Activated T-cell treated with anti-CD3 and anti-CD28 coated beads, Interleukin-2, amount 50 U/mL, for 4 hours (primary cell): ENCODE measurements around the gene PYGM. TPM values are rescaled to one million over a fixed set of nuclear protein-coding genes. Genes with fewer than 3 reads are reported as not detected.

ENCODE experiments used
- ATAC-seq, 2 donors: fragments of 200-7000 bp; cut with Tn5 transposase; one replicate each; pipeline ENCODE4 v1.10.0; 2021
- DNase-seq: peaks from one replicate; pipeline ENCODE4 v3.0.0-alpha.2; 2020
- H3K27me3 Mint-ChIP-seq: one replicate; pipeline ENCODE4 v1.8.0; 2021; ENCODE audit warnings: low read depth, mixed read lengths
- H3K36me3 Mint-ChIP-seq: one replicate; pipeline ENCODE4 v1.8.0; 2022; ENCODE audit warnings: mixed read lengths; ENCODE audit not compliant: insufficient read depth
- H3K4me1 Mint-ChIP-seq: one replicate; pipeline ENCODE4 v1.8.0; 2021; ENCODE audit warnings: low read depth, mixed read lengths
- H3K4me3 Mint-ChIP-seq: one replicate; pipeline ENCODE4 v1.8.0; 2021; ENCODE audit warnings: mild to moderate bottlenecking, moderate library complexity, mixed read lengths
- H3K9me3 Mint-ChIP-seq: one replicate; pipeline ENCODE4 v1.8.0; 2021; ENCODE audit warnings: mixed read lengths
- total RNA-seq, 3 donors: library from RNA; stranded (reverse); gene quantifications; one replicate each; pipeline ENCODE4 v1.2.1, GENCODE V29; 2021

The PYGM gene
- total RNA-seq, 3 donors from 2014 or later: 1.7 to 2.7 (median 2.1) TPM

GRCh38 chr11:64796757-64797541 is 37.2 kb upstream of the PYGM start:
- H3K27me3 Mint-ChIP-seq: no peaks in the 10 kb centered on the region
- DNase-seq (no peak), ATAC-seq (no peak)
- peaks cover 3% of the 10 kb centered on the region for H3K36me3 Mint-ChIP-seq
- peaks cover 43% of the 10 kb centered on the region for H3K4me1 Mint-ChIP-seq
- H3K9me3 Mint-ChIP-seq: no peaks in the 10 kb centered on the region
- no peak overlapping the region for H3K4me3 Mint-ChIP-seq

GRCh38 chr11:64796047-64796756 is 36.4 kb upstream of the PYGM start:
- DNase-seq: no peak
- no peaks in the 10 kb centered on the region for H3K27me3 Mint-ChIP-seq
- H3K9me3 Mint-ChIP-seq: no peaks in the 10 kb centered on the region
- ATAC-seq: no peak
- no peak overlapping the region for H3K4me3 Mint-ChIP-seq
- H3K4me1 Mint-ChIP-seq: peaks cover 37% of the 10 kb centered on the region
- H3K36me3 Mint-ChIP-seq: peaks cover 3% of the 10 kb centered on the region

- Mint-ChIP-seq H3K36me3 (peaks cover 7% of the 10 kb centered on the region), H3K4me3 (no peak overlapping the region)
Measured at GRCh38 chr11:64794526-64794925, 34.8 kb upstream of the PYGM start.

GRCh38 chr11:64793271-64794160 is 33.7 kb upstream of the PYGM start:
- Mint-ChIP-seq H3K4me3 (no peak overlapping the region), H3K36me3 (peaks cover 4% of the 10 kb centered on the region)
- no peak for ATAC-seq

More at GRCh38 chr11:64794526-64794925, 34.8 kb upstream of the PYGM start:
- DNase-seq: no peak
- no peak for ATAC-seq
- Mint-ChIP-seq H3K4me1 (peaks cover 30% of the 10 kb centered on the region), H3K27me3 (no peaks in the 10 kb centered on the region), H3K9me3 (no peaks in the 10 kb centered on the region)

GRCh38 chr11:64792482-64792881 is 32.7 kb upstream of the PYGM start:
- Mint-ChIP-seq H3K36me3 (peaks cover 4% of the 10 kb centered on the region), H3K4me3 (no peak overlapping the region), H3K9me3 (no peaks in the 10 kb centered on the region), H3K4me1 (peaks cover 26% of the 10 kb centered on the region), H3K27me3 (no peaks in the 10 kb centered on the region)
- ATAC-seq (no peak), DNase-seq (no peak)

More at GRCh38 chr11:64793271-64794160, 33.7 kb upstream of the PYGM start:
- DNase-seq: no peak
- Mint-ChIP-seq H3K9me3 (no peaks in the 10 kb centered on the region), H3K27me3 (no peaks in the 10 kb centered on the region), H3K4me1 (peaks cover 26% of the 10 kb centered on the region)

- Mint-ChIP-seq H3K27me3 (no peaks in the 10 kb centered on the region), H3K4me3 (no peak overlapping the region), H3K36me3 (peaks cover 4% of the 10 kb centered on the region), H3K4me1 (peaks cover 26% of the 10 kb centered on the region), H3K9me3 (no peaks in the 10 kb centered on the region)
- ATAC-seq: no peak
- no peak for DNase-seq
Measured at GRCh38 chr11:64791781-64792291, 32.1 kb upstream of the PYGM start.

- no peaks in the 10 kb centered on the region for H3K27me3 Mint-ChIP-seq
- H3K4me3 Mint-ChIP-seq: no peak overlapping the region
- ATAC-seq: no peak
- no peak for DNase-seq
- no peaks in the 10 kb centered on the region for H3K9me3 Mint-ChIP-seq
- peaks cover 4% of the 10 kb centered on the region for H3K36me3 Mint-ChIP-seq
- peaks cover 23% of the 10 kb centered on the region for H3K4me1 Mint-ChIP-seq
Measured at GRCh38 chr11:64790205-64791095, 30.7 kb upstream of the PYGM start.

GRCh38 chr11:64789331-64790204 is 29.8 kb upstream of the PYGM start:
- peaks cover 4% of the 10 kb centered on the region for H3K36me3 Mint-ChIP-seq
- ATAC-seq (no peak), DNase-seq (no peak)
- no peak overlapping the region for H3K4me3 Mint-ChIP-seq
- no peaks in the 10 kb centered on the region for H3K27me3 Mint-ChIP-seq
- no peaks in the 10 kb centered on the region for H3K9me3 Mint-ChIP-seq
- H3K4me1 Mint-ChIP-seq: peaks cover 20% of the 10 kb centered on the region

GRCh38 chr11:64788321-64789215 is 28.8 kb upstream of the PYGM start:
- DNase-seq: no peak
- Mint-ChIP-seq H3K4me1 (peaks cover 11% of the 10 kb centered on the region), H3K9me3 (no peaks in the 10 kb centered on the region), H3K36me3 (peaks cover 4% of the 10 kb centered on the region), H3K27me3 (no peaks in the 10 kb centered on the region), H3K4me3 (no peak overlapping the region)
- ATAC-seq: no peak

GRCh38 chr11:64787526-64788320 is 27.9 kb upstream of the PYGM start:
- Mint-ChIP-seq H3K36me3 (peaks cover 4% of the 10 kb centered on the region), H3K4me1 (peaks cover 4% of the 10 kb centered on the region), H3K9me3 (no peaks in the 10 kb centered on the region), H3K4me3 (no peak overlapping the region), H3K27me3 (no peaks in the 10 kb centered on the region)
- ATAC-seq (peak; percentile 79), DNase-seq (peak; percentile 55)

- no peak for ATAC-seq
- Mint-ChIP-seq H3K9me3 (no peaks in the 10 kb centered on the region), H3K4me3 (no peak overlapping the region), H3K36me3 (peaks cover 4% of the 10 kb centered on the region), H3K4me1 (peaks cover 5% of the 10 kb centered on the region), H3K27me3 (no peaks in the 10 kb centered on the region)
- no peak for DNase-seq
Measured at GRCh38 chr11:64786308-64786707, 26.5 kb upstream of the PYGM start.
